Spleen (tissue), 11 donors: ENCODE results near the gene OGDH. TPM values are rescaled to one million over a fixed set of nuclear protein-coding genes. Genes with fewer than 3 reads are reported as not detected.

Experiments
- DNase-seq: peaks from one replicate; pipeline ENCODE4 v3.0.0-alpha.2; 2020
- H3K27ac ChIP-seq, 8 donors: fragments of 200-600 bp; sonication (generic) in 7 of 8; 1 replicate in 4 of 8; 2 replicates in 4 of 8; pipeline versions ENCODE4 v1.5.0 to v1.8.0; 2016 to 2021; ENCODE audit warnings: inconsistent platforms in 4 of 8, mild to moderate bottlenecking in 4 of 8, moderate library complexity in 1 of 8
- H3K27me3 ChIP-seq, 7 donors: fragments of 200-600 bp; sonication (generic) in 6 of 7; replicated peaks in 1 of 7; 1 replicate in 4 of 7; 2 replicates in 3 of 7; pipeline versions ENCODE4 v1.5.0 to v1.8.0; 2016 to 2021; ENCODE audit warnings: inconsistent platforms in 3 of 7, mild to moderate bottlenecking in 1 of 7
- H3K36me3 ChIP-seq, 6 donors: fragments of 200-600 bp; sonication (generic) in 5 of 6; 1 replicate in 4 of 6; 2 replicates in 2 of 6; pipeline versions ENCODE4 v1.5.0 to v1.8.0; 2016 to 2021; ENCODE audit warnings: inconsistent platforms in 2 of 6
- H3K4me1 ChIP-seq, 6 donors: fragments of 200-600 bp; sonication (generic) in 5 of 6; 1 replicate in 3 of 6; 2 replicates in 3 of 6; pipeline versions ENCODE4 v1.5.0 to v1.8.0; 2016 to 2021; ENCODE audit warnings: inconsistent platforms in 3 of 6
- H3K4me3 ChIP-seq, 8 donors: fragments of 200-600 bp; sonication (generic) in 7 of 8; 1 replicate in 4 of 8; 2 replicates in 4 of 8; pipeline versions ENCODE4 v1.5.0 to v1.8.0; 2016 to 2021; ENCODE audit warnings: inconsistent platforms in 4 of 8, mild to moderate bottlenecking in 4 of 8, moderate library complexity in 2 of 8
- H3K9me3 ChIP-seq, 8 donors: fragments of 200-600 bp; sonication (generic) in 7 of 8; 1 replicate in 4 of 8; 2 replicates in 4 of 8; pipeline versions ENCODE4 v1.5.0 to v1.8.0; 2016 to 2021; ENCODE audit warnings: inconsistent platforms in 4 of 8
- CTCF ChIP-seq, 11 experiments: fragments of 200-600 bp in 7 of 11; fragments of 450-650 bp in 4 of 11; sonication (generic) in 4 of 11; IDR thresholded peaks in 8 of 11; conservative IDR thresholded peaks in 3 of 11; 1 replicate in 7 of 11; 2 replicates in 4 of 11; pipeline versions ENCODE4 v1.4.0 to v1.8.0; 2016 to 2021; ENCODE audit warnings: antibody characterized with exemption in 11 of 11, inconsistent platforms in 4 of 11, mild to moderate bottlenecking in 1 of 11
- POLR2A ChIP-seq, 3 donors: fragments of 450-650 bp; IDR thresholded peaks; one replicate each; pipeline ENCODE4 v1.5.1; 2017; ENCODE audit warnings: antibody characterized with exemption in 3 of 3, mild to moderate bottlenecking in 1 of 3
- POLR2AphosphoS5 ChIP-seq, 3 donors: sonication (generic); formaldehyde crosslinking; IDR thresholded peaks; one replicate each; pipeline ENCODE4 v1.5.1; 2017; ENCODE audit warnings: antibody characterized with exemption in 3 of 3
- WGBS, 5 donors: extraction: QIAGEN DNeasy Blood & Tissue Kit in 3 of 5; methylation state at CpG; one replicate each; pipeline versions ENCODE4 v1.1.5 to v1.1.7; 2013 to 2018; 5-methylcytosine and 5-hydroxymethylcytosine counted together
- intact Hi-C: fragments of 100-400 bp; cut with DNase I; formaldehyde crosslinking; loops from one replicate; pipeline ENCODE4 v1.15.0; 2023; ENCODE audit warnings: low total_unique reads
- polyA plus RNA-seq, 3 donors: library from polyadenylated mRNA; stranded (reverse); fragments of 200-250 nt; gene quantifications; one replicate each; pipeline ENCODE4 v1.2.1, GENCODE V29; 2013
- total RNA-seq, 7 donors: library from RNA; depleted of rRNA in 3 of 7; stranded (reverse); fragments of >200 nt in 3 of 7; fragmentation: NEBNext Ultra II Directional in 4 of 7; extraction: Animal tissue kit (Norgen Biotek cat#: 25700) in 4 of 7; gene quantifications; one replicate each; pipeline versions ENCODE4 v1.1.0 to v1.2.1, GENCODE V29; 2016 to 2021
- donor health status: healthy with polysubstance abuse.
- donor health status: DM: no; HTN: no; CAD: no; lungs with moderate emphysema.
- donor health status: DM: no; HTN: no; CAD: no.
- donor health status: Bipolar disorder and iron deficiency.
- donor health status: healthy.
- donor health status: DM: no; HTN: no; CAD: no.
- donor health status: DM: yes; HTN: yes; CAD: no.

OGDH gene
- total and polyA plus RNA-seq, 10 donors: 15.7 to 120 (median 86.4) TPM

GRCh38 chr7:44652535-44652934 is 46.1 kb downstream of the OGDH start:
- DNase-seq: no peak
- intact Hi-C loops: no loop called here
- Histone ChIP-seq H3K4me1 (peaks cover 0 to 15% (median 5%) of the 10 kb centered on the region in 6 donors), H3K27ac (no peak overlapping the region), H3K27me3 (no peaks in the 10 kb centered on the region), H3K9me3 (no peaks in the 10 kb centered on the region), H3K36me3 (peaks cover 0 to 100% (median 56%) of the 10 kb centered on the region in 6 donors), H3K4me3 (no peak overlapping the region)
- TF ChIP-seq POLR2AphosphoS5 (IDR thresholded peaks at IDR 0.05) (no peak), CTCF (IDR thresholded peaks at IDR 0.05 in 8 of 11, conservative IDR thresholded peaks at IDR 0.05 in 3 of 11) (no peak), POLR2A (IDR thresholded peaks at IDR 0.05) (no peak)
- WGBS, 5 donors: 92 to 95% (median 94%) methylated on average over 5 of the region's 5 CpGs

DNA sequence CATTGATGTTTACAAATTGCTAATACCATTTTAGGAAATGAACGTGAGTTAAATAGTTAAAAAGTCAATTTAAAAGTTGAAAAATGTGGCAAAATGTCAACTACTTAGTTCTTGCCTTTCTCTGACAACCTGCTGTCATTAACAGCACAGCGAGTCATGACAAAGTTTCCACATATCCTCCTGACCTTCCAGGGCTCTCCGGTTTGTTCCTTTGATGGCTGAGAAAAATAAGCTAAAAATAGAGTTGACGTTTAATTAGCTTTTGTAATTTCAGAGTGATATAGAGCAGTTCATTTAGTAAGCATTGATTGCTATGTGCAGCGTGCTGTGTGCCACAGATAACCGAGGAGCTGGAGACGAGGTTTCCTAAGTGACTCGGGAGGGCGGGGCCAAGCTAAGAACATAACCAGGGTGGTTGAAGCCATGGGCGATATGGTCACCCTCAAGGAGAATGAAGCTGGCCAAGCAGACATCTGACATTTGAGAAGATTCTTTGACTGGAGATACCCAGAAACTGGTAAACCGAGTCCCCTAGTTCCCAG is 47.9 kb downstream of the OGDH start:
- Histone ChIP-seq H3K4me3 (no peak overlapping the region), H3K27me3 (no peaks in the 10 kb centered on the region), H3K9me3 (peaks cover 0 to 13% (median 10%) of the 10 kb centered on the region in 8 donors), H3K36me3 (peaks cover 0 to 100% (median 50%) of the 10 kb centered on the region in 6 donors), H3K27ac (no peak overlapping the region), H3K4me1 (peaks cover 0 to 10% (median 0%) of the 10 kb centered on the region in 6 donors)
- no peak for TF ChIP-seq CTCF (IDR thresholded peaks at IDR 0.05 in 8 of 11, conservative IDR thresholded peaks at IDR 0.05 in 3 of 11)
- TF ChIP-seq POLR2A (IDR thresholded peaks at IDR 0.05): no peak
- TF ChIP-seq POLR2AphosphoS5 (IDR thresholded peaks at IDR 0.05): no peak
- no peak for DNase-seq
- 69 to 94% (median 86%) methylated on average over 11 of the region's 11 CpGs for WGBS, 5 donors
- intact Hi-C loops: no loop called here

- Histone ChIP-seq H3K4me1 (peaks cover 0 to 10% (median 0%) of the 10 kb centered on the region in 6 donors), H3K4me3 (no peak overlapping the region), H3K9me3 (peaks cover 0 to 19% (median 16%) of the 10 kb centered on the region in 8 donors), H3K36me3 (peaks cover 0 to 99% (median 44%) of the 10 kb centered on the region in 6 donors), H3K27ac (no peak overlapping the region), H3K27me3 (no peaks in the 10 kb centered on the region)
- no peak for DNase-seq
- TF ChIP-seq POLR2AphosphoS5 (IDR thresholded peaks at IDR 0.05): no peak
- intact Hi-C loops: no loop called here
- 79 to 97% (median 86%) methylated on average over 1 of the region's 1 CpG for WGBS, 5 donors
These were observed 48.9 kb downstream of the OGDH start for GRCh38 chr7:44655341-44655740.

DNA sequence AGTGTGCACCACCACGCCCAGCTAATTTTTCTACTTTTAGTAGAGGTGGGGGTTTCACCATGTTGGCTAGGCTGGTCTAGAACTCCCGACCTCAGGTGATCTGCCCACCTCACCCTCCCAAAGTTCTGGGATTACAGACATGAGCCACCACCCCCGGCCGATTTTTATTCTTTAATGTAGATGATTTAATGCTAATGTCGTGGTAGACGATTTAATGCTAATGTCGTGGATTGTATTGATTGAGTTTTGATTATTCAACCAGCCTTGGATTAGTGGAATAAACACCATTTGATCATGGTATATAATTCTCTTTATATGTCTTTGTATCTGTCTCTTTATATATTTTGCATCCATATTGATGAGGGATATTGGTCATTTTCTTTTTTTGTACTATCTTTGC is 52.6 kb downstream of the OGDH start:
- H3K36me3 ChIP-seq: peaks cover 0 to 99% (median 39%) of the 10 kb centered on the region in 6 donors
- WGBS, 5 donors: 97 to 100% (median 98%) methylated on average over 7 of the region's 7 CpGs
- H3K27ac ChIP-seq: no peak overlapping the region
- peaks cover 0 to 37% (median 34%) of the 10 kb centered on the region in 8 donors for H3K9me3 ChIP-seq
- no peak for DNase-seq
- TF ChIP-seq POLR2AphosphoS5 (IDR thresholded peaks at IDR 0.05) (no peak), CTCF (IDR thresholded peaks at IDR 0.05 in 8 of 11, conservative IDR thresholded peaks at IDR 0.05 in 3 of 11) (no peak), POLR2A (IDR thresholded peaks at IDR 0.05) (no peak)
- intact Hi-C loops: no loop called here
- no peaks in the 10 kb centered on the region for H3K27me3 ChIP-seq
- no peak overlapping the region for H3K4me3 ChIP-seq
- H3K4me1 ChIP-seq: peaks cover 0 to 10% (median 0%) of the 10 kb centered on the region in 6 donors
